PC-9 (cell line): ENCODE data around the gene C13orf46. TPM values are rescaled to one million over a fixed set of nuclear protein-coding genes. Genes with fewer than 3 reads are reported as not detected.

Source experiments
- BruUV-seq: library from RNA; stranded (reverse); fragments of 400-500 nt; replicated peaks from 2 replicates; lab custom pipeline; 2021; lab: Mats Ljungman, UMichigan
- CTCF ChIA-PET: fragments of 300-600 bp; sonication (Branson Sonifier 250); formaldehyde crosslinking; loops from one replicate; lab custom pipeline; 2022; ENCODE audit warnings: antibody characterized with exemption; lab: Charles Lee
- POLR2A ChIA-PET: fragments of 300-600 bp; sonication (Branson Sonifier 250); formaldehyde crosslinking; loops from one replicate; lab custom pipeline; 2022; ENCODE audit warnings: antibody characterized with exemption; ENCODE audit not compliant: unreplicated experiment; lab: Charles Lee
- DNase-seq, 2 experiments: peaks; one replicate each; pipeline versions ENCODE4 v3.0.0 to v3.0.0-alpha.2; 2015 to 2022; ENCODE audit warnings: mixed read lengths in 1 of 2
- H2AFZ ChIP-seq: fragments of 200-600 bp; sonication (generic); 2 replicates; pipeline ENCODE4 v1.8.1; 2017; ENCODE audit warnings: antibody characterized with exemption
- H3F3A ChIP-seq: fragments of 200-600 bp; sonication (generic); 2 replicates; pipeline ENCODE4 v1.8.1; 2017; ENCODE audit warnings: antibody characterized with exemption, mild to moderate bottlenecking, low read depth; ENCODE audit not compliant: insufficient read depth
- H3K27ac ChIP-seq: fragments of 200-600 bp; sonication (generic); 2 replicates; pipeline ENCODE4 v1.6.1; 2016; ENCODE audit warnings: mixed run types
- H3K27me3 ChIP-seq: fragments of 200-600 bp; sonication (generic); 2 replicates; pipeline ENCODE4 v1.6.1; 2016; ENCODE audit warnings: low read depth, mixed run types; ENCODE audit not compliant: insufficient read depth
- H3K36me3 ChIP-seq: fragments of 200-600 bp; sonication (generic); 2 replicates; pipeline ENCODE4 v1.6.1; 2016; ENCODE audit warnings: low read depth, mixed run types
- H3K4me1 ChIP-seq: fragments of 200-600 bp; sonication (generic); replicated peaks from 2 replicates; pipeline ENCODE4 v1.6.1; 2016; ENCODE audit warnings: mixed run types; ENCODE audit not compliant: insufficient read depth
- H3K4me2 ChIP-seq: fragments of 200-600 bp; sonication (generic); 2 replicates; pipeline ENCODE4 v1.6.1; 2017; ENCODE audit warnings: mixed run types
- H3K4me3 ChIP-seq: fragments of 200-600 bp; sonication (generic); 2 replicates; pipeline ENCODE4 v1.6.1; 2016; ENCODE audit warnings: mixed run types
- H3K79me2 ChIP-seq: fragments of 200-600 bp; sonication (generic); 2 replicates; pipeline ENCODE4 v1.6.1; 2017; ENCODE audit warnings: low read depth, mixed run types
- H3K9me2 ChIP-seq: fragments of 200-600 bp; sonication (generic); 2 replicates; pipeline ENCODE4 v1.8.1; 2017; ENCODE audit warnings: mild to moderate bottlenecking; ENCODE audit not compliant: insufficient read depth
- H3K9me3 ChIP-seq: fragments of 200-600 bp; sonication (generic); 2 replicates; pipeline ENCODE4 v1.8.1; 2016; ENCODE audit warnings: low read depth; ENCODE audit not compliant: insufficient read depth
- H4K20me1 ChIP-seq: fragments of 200-600 bp; sonication (generic); 2 replicates; pipeline ENCODE4 v1.8.1; 2017; ENCODE audit not compliant: insufficient read depth
- CTCF ChIP-seq: fragments of 200-600 bp; sonication (generic); conservative IDR thresholded peaks from 2 replicates; pipeline ENCODE4 v1.6.1; 2017; ENCODE audit warnings: mixed run types, antibody characterized with exemption, mild to moderate bottlenecking, moderate library complexity
- EZH2 ChIP-seq: fragments of 200-600 bp; sonication (generic); IDR thresholded peaks from 2 replicates; pipeline ENCODE4 v1.8.0; 2017; ENCODE audit warnings: antibody characterized with exemption, low read depth
- intact Hi-C: fragments of 100-400 bp; cut with micrococcal nuclease; formaldehyde crosslinking; loops from one replicate; pipeline ENCODE4 v1.10.0; 2022; ENCODE audit not compliant: unreplicated experiment
- total RNA-seq: library from RNA; stranded (reverse); gene quantifications from 2 replicates; pipeline ENCODE4 v1.2.3, GENCODE V29; 2021

C13orf46 gene
- total RNA-seq, 1 experiment from 2014 or later = 1.5 TPM

- DNase-seq = no peak
- ChIA-PET POLR2A (no interaction called here), CTCF (no interaction called here)
- H2AFZ ChIP-seq = no peak overlapping the region
- H3K4me1 ChIP-seq = no peaks in the 10 kb centered on the region
- no TSS peak for BruUV-seq
- peaks cover 4% of the 10 kb centered on the region; the same call in 1 of the 2 replicates for H3F3A ChIP-seq
- no peak overlapping the region for H3K4me3 ChIP-seq
- no peaks in the 10 kb centered on the region for H3K27me3 ChIP-seq
- intact Hi-C loops = no loop called here
- TF ChIP-seq CTCF (no peak), EZH2 (no peak)
- no peak overlapping the region for H3K27ac ChIP-seq
- H3K79me2 ChIP-seq = no peaks in the 10 kb centered on the region
- no peaks in the 10 kb centered on the region for H3K9me3 ChIP-seq
- H4K20me1 ChIP-seq = no peaks in the 10 kb centered on the region
- H3K4me2 ChIP-seq = no peak overlapping the region
- H3K36me3 ChIP-seq = no peaks in the 10 kb centered on the region
- no peaks in the 10 kb centered on the region for H3K9me2 ChIP-seq
These were observed 33.7 kb upstream of the C13orf46 start for GRCh38 chr13:114007566-114007965.

GRCh38 chr13:114005206-114005724 lies 31.4 kb upstream of the C13orf46 start:
- ChIA-PET CTCF (no interaction called here), POLR2A (no interaction called here)
- H3K27me3 ChIP-seq = no peaks in the 10 kb centered on the region
- no peaks in the 10 kb centered on the region for H3K4me1 ChIP-seq
- H3K9me2 ChIP-seq = no peaks in the 10 kb centered on the region
- TF ChIP-seq EZH2 = no peak
- TF ChIP-seq CTCF = no peak
- no peak overlapping the region for H3K4me2 ChIP-seq
- H3K36me3 ChIP-seq = no peaks in the 10 kb centered on the region
- no peaks in the 10 kb centered on the region for H3K9me3 ChIP-seq
- H3K79me2 ChIP-seq = no peaks in the 10 kb centered on the region
- intact Hi-C loops = no loop called here
- no peak overlapping the region for H2AFZ ChIP-seq
- no peaks in the 10 kb centered on the region for H3F3A ChIP-seq
- no peak overlapping the region for H3K4me3 ChIP-seq
- no peak overlapping the region for H3K27ac ChIP-seq
- DNase-seq = no peak
- no peaks in the 10 kb centered on the region for H4K20me1 ChIP-seq
- no TSS peak for BruUV-seq

- TF ChIP-seq EZH2 (no peak), CTCF (no peak)
- H3K4me2 ChIP-seq = no peak overlapping the region
- H3K36me3 ChIP-seq = no peaks in the 10 kb centered on the region
- CTCF ChIA-PET = no interaction called here
- peak in 1 of 2 experiments; percentile 53 for DNase-seq
- H3K4me3 ChIP-seq = no peak overlapping the region
- H4K20me1 ChIP-seq = no peaks in the 10 kb centered on the region
- intact Hi-C loops = no loop called here
- H3K27me3 ChIP-seq = no peaks in the 10 kb centered on the region
- no peaks in the 10 kb centered on the region for H3K9me2 ChIP-seq
- no peaks in the 10 kb centered on the region for H3F3A ChIP-seq
- no TSS peak for BruUV-seq
- no peaks in the 10 kb centered on the region for H3K9me3 ChIP-seq
- H3K27ac ChIP-seq = no peak overlapping the region
- H3K79me2 ChIP-seq = no peaks in the 10 kb centered on the region
- H2AFZ ChIP-seq = no peak overlapping the region
- POLR2A ChIA-PET = no interaction called here
- no peaks in the 10 kb centered on the region for H3K4me1 ChIP-seq
These were observed 30.7 kb upstream of the C13orf46 start for GRCh38 chr13:114004420-114005205.
